Inferior parietal cortex (tissue), 1 donor: ENCODE data around the gene LCN12.

Source experiments
- DNase-seq: peaks from one replicate; pipeline ENCODE4 v3.0.0-alpha.2; 2016; ENCODE audit errors: extremely low spot score

LCN12 gene

DNA sequence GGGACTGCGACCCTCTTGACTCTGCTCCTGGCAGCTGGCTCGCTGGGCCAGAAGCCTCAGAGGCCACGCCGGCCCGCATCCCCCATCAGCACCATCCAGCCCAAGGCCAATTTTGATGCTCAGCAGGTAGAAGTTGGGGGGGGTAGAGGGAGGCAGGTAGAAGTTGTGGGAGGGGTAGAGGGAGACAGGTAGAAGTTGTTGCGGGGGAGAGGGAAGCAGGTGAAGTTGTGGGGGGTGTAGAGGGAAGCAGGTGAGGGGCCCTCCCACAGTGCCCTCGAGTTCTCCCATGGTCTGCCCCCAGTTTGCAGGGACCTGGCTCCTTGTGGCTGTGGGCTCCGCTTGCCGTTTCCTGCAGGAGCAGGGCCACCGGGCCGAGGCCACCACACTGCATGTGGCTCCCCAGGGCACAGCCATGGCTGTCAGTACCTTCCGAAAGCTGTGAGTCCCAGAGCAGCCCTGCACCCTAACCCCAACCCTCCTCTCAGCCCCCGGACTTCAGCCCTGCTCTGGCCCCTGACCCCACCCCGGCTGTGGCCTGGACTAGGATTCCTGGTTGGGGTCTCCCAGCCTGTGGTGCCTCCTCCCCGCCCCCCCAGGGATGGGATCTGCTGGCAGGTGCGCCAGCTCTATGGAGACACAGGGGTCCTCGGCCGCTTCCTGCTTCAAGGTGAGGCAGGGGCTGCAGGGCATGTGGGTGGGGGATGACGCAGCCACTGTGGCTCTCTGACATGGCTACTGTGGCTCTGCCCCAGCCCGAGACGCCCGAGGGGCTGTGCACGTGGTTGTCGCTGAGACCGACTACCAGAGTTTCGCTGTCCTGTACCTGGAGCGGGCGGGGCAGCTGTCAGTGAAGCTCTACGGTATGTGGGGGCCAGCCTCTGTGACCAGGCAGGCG, 6.5 kb upstream of the LCN12 start:
- no peak for DNase-seq

DNA sequence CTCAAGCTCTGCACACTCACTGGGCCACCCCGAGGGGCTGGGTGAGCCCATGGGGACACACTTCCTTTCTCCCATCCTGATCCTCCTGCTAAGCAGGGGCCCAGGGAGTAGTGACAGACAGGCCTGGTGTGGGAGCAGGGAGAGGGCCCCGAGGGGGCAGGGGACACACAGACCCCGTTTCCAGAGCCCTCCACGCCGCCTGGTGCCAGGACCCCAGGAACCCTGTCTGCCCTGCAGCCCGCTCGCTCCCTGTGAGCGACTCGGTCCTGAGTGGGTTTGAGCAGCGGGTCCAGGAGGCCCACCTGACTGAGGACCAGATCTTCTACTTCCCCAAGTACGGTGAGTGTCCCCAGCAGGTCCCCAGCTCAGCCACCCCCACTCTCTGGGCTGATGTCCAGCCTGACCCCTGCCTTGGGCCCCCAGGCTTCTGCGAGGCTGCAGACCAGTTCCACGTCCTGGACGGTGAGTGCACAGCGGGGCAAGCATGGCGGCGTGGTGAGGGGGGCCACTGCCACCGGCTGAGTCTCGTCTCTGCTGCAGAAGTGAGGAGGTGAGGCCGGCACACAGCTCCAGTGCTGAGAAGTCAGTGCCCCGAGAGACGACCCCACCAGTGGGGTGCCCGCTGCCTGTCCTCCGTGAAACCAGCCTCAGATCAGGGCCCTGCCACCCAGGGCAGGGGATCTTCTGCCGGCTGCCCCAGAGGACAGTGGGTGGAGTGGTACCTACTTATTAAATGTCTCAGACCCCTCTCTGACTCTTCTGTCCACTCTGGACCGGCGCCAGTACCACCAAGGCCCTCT, 5.6 kb upstream of the LCN12 start:
- no peak for DNase-seq

DNA sequence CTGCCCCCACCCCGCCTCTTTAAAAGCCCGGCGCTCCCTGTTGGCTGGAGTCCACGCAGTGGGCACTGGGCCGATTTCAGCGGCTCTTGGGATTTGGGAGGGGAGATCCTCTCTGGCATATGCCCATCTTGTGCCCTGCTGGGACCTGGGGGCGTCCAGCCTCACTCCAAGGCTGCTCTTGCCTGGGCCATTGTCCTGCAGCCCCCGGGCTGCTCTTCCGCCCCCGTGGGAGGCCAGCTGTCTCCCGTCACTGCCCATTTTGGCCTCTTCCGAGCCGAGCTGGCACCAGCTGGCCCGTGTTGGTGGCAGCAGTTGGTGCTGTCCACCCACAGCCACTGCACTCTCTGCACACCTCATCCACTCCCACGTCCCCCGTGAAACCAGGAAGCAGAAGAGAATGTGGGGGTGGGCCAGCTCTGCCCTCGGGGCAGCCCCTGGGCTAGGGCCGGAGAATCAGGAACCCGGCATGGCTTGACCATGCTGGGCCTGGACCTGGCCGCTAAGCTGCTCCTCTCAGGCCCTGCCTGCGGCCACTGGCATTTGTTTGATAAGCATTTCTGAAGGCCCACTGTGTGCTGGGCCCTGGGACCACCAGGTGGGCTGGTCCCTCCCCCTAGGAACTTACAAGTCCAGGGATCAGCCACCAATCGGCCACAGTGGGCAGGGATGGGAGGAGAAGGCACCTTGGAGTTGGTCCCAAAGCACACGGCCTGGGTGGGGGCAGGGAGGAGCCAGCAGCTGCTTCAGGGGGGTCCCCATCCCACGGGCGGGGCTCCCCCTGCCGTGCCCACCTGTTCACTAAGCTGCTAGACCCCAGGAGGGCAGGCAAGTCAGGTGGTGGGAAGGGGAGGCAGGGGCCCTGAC, 4.8 kb upstream of the LCN12 start:
- DNase-seq, result no peak

DNA sequence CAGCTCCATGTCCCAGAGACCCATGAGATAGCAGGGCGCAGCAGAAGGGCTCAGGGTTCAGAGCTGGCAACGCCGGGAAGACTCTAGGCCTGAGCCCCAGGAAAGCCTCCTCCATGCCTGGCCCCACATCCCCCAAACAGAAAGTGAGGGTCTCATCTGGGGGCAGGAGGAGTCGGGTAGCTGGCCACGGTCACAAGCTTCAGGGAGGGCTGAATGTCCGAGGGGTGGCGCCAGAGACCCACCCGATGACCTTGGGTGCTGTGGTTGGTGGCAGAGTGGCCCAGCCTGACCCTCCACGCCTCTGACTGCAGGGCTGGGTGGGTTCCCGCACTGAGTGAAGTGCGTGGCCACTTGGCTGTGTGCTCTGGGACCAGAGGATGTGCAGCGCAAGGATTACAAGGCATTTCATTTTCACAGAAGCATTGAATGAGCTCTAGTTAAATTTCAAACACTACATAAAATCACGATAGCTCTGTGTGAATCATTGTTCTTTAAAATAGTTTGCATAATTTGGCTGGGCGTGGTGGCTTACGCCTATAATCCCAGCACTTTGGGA, 4.0 kb upstream of the LCN12 start:
- peak; percentile 70 for DNase-seq

DNA sequence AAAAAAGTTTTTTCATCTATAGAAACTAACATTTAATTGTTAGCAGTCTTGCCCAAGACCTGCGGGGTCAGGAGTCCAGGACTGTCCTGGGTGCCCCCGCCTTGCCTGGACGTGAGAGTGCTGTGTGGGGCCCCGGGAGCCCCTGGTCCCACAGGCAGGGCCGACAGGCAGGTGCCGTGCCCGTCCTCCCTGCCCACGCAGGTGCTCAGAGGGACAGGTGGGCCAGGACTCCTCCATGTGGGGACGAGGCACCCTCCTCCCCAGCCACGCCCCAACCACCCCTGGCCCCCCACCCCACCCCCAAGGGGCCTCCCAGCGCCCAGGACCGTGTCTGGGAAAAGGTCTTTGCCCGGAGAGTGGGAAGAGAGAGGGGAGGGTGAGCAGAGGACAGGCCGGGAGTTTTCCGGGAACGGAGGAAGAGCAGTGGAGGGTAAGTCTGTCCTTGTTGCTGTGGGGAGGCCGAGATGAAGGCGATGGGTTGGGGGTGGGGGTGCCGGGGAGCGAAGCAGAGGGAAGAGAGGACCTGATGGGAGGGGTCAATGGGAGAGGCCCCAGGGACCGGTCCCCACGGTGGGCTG, 2.7 kb upstream of the LCN12 start:
- no peak for DNase-seq

DNA sequence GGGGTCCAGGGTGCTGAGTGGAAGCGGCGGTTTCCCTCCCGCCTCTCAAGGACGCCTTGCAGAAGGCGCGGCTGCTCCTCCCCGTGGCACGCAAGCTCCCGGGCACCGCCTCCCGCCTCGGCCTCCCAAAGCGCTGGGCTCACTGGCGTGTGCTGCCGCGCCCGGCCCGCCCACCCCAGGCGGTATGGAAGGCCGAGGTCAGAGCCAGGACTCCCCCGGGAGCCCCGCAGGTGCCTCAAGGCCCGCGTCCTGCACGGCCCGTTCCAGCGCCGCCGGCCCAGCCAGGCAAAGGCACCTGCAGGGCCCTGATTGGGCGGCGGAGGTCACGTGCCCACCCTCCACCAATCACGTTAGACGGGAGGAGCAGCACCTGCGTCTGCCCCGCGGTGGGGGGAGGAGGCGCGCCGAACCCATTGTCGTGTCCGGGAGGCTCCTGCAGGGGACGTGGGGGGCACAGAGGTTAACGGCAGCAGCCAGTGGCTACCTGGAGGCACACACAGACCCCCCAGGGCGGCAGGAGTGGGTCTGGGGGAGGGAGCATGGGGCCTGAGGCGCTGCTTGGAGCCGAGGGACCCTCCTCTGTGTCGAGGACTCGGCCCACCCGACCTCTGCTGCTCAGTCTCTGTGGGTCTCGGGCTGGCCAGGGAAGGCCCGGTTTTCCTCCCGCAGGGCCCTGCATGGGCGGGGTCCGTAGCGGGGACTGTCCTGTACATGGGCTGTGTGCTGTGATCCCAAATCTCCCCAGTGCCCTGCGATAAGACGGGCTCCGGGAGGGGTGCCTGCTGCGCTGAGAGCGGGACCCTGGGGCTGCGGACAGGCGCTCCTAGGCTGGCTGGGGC, 2.0 kb upstream of the LCN12 start:
- DNase-seq, result peak; percentile 96

DNA sequence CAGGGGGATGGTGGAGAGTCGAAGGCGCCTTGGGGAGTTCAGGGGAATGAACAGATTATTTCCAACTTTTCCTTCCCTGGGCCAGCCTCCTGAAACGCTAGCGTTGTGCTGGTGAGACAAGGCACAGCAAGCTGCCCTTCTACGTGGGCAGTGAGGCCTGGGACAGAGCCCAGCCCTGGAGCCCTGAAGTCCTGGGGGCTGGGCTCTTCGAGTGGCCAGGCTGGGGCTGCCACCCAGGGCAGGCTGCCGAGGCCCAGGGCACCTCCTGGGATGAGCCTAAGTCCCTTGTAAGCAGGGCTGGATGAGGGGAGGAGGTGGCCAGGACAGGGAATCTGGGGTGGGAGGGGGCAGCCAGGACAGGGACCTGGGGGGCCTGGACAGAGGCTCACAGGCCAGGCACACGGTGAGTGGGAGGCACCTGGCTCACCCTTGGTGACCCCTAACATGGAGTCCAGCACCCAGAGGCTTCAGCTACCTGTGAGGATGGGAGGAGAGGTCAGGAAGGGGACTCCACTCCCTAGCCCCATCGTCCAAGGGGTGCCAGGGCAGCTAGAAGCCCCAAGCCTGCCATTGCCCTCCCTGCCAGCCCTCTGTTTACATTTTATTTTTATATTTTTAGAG, 1.3 kb upstream of the LCN12 start:
- no peak for DNase-seq

DNA sequence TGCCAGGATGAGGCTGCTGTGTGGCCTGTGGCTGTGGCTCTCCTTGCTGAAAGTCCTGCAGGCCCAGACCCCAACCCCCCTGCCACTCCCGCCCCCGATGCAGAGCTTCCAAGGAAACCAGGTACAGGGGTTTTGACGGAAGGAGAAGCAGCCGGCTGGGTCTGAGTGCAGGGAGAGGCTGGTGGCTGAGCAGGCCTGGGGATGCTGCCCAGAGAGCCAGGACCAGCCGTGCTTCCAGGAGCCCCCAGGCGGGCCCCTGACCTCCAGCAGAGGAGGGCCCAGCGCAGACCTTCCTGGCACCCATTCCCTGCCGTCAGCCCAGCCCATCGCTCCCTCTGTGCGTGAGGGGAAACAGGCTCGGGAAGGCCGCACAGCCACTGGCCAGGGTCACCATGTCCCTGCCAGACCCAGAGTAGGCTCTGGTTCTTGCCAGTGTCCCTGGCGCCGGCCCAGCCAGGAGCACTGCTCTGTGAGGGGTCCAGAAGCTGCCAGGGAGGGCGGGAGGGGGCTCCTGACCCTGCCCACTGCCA, 313 bp downstream of the LCN12 start:
- DNase-seq, result no peak

DNA sequence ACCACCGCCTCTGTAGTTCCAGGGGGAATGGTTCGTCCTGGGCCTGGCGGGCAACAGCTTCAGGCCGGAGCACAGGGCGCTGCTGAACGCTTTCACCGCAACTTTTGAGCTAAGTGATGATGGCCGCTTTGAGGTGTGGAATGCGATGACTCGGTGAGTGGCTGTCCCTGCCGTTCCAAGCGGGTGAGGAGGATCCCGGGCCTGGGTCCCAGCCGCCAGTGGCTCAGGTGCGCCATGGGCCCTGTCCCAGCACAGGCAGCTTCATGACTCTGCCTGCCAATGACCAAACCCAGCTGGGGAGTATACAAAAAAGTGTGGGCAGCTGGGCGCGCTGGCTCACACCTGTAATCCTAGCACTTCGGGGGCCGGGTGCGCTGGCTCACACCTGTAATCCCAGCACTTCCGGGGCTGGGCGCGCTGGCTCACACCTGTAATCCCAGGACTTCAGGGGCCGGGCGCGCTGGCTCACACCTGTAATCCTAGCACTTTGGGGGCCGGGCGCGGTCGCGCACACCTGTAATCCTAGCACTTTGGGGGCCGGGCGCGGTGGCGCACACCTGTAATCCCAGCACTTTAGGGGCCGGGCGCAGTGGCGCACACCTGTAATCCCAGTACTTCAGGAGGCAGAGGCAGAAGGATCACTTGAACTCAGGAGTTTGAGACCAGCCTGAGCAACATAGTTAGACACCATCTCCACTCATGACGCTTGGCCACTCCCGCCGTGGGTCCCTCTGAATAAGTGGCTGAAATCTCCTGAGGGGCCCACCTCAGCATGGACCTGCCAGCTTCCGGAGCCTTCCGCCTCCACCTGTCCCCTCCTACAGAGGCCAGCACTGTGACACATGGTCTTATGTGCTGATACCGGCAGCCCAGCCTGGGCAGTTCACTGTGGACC, 1.1 kb downstream of the LCN12 start:
- no peak for DNase-seq

DNA sequence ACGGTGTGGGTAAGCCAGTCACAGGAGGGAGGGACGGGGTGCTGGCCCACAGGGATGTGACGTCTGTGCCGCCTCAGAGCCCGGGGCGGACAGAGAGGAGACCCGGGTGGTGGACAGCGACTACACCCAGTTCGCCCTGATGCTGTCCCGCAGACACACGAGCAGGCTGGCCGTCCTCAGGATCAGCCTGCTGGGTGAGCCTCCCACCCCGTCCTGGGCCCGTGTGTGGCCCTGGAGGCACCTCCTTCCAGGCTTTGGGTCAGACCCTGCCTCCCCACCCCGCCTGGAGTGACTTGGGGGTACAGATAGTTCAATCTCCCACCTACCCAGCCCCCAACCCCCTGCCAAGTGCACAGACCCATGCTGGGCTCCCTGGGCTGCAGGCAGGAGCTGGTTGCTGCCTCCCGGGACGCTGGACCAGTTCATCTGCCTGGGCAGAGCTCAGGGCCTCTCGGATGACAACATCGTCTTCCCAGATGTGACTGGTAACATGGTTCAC, 1.7 kb downstream of the LCN12 start:
- DNase-seq, result no peak

DNA sequence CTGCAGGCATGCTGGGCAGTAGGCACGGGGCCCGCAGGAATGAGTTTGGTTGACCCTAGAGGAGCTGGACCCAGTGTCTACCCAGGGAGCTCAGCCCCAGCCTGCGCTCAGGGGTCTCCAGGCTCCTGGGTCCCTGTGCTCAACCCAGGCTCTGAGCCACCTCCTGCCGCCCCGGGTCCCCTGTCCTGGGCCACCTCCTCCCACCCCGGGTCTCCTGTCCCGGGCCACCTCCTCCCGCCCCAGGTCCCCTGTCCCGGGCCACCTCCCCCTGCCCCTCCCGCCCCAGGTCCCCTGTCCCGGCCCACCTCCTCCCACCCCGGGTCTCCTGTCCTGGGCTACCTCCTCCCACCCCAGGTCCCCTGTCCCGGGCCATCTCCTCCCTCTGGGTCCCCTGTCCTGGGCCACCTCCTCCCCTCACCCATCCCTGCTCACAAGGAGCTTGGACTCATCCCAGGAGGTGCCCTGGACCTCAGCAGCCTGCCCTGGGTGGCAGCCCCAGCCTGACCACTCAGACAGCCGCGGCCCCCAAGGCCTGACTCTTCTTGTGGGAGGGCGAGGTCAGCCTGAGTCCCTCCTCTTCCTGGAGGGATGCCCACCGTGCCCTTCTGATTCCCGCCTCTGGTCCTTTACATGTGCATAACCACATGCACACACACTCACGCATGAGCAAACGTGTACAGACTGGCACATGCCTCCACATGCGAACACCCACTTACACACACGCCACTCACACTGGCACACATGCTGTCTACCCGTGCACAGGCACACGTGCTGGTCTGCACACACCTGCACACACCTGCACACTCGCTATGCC, 2.4 kb downstream of the LCN12 start:
- DNase-seq, result no peak

DNA sequence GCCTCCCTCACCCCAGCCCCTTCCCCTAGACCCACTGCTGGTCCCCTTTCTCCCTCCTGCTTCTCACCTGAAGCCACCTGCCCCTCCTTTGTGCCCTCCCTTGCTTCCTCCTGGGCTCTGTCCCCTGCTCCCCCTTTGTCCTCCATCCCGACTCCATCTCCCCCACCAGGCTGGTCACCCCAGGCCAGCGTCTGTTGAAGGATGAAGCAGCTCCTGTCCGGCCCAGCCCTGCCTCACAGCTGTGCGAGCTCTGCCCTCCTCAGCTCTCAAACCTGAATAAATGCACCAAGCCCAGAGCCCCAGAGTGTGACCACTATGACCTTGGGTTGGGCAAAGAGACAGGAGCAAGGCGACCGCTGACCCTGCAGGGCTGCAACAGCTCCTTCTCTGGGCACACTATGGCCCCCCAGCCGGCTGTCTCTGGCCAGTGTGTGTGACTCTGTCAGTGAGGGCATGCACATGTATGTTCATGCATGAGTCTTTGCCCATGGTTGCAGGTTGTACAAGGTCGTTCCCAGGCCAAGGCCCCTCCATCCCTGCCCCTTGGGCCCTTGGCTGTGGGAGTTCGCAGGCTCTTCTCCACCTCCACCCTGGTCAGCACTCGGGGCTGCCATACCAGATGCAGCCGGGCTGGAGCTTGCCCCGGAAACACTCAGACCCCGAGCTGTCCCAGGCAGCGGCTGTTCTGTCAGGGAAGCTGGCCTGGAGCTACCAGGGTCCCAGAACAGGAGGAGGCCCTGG, 3.3 kb downstream of the LCN12 start:
- DNase-seq, result no peak

DNA sequence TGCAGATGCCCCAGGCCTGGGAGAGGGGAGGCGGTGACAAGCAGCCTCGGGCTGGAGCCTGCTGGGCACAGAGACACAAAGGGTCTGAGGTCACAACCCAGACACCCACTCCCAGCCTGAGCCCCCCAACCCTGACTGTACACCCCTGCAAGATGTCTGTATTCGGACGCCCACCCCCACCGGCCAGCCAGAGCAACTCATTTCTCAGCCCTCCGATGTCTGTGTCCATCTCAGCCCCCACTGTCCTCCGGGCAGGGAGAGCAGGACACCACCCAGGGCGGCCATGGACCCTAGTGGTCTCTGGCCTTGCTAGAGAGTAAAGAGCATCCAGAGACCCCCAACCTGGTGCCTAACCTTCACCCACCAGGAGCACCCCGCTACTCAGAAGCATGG, 3.9 kb downstream of the LCN12 start:
- no peak for DNase-seq

DNA sequence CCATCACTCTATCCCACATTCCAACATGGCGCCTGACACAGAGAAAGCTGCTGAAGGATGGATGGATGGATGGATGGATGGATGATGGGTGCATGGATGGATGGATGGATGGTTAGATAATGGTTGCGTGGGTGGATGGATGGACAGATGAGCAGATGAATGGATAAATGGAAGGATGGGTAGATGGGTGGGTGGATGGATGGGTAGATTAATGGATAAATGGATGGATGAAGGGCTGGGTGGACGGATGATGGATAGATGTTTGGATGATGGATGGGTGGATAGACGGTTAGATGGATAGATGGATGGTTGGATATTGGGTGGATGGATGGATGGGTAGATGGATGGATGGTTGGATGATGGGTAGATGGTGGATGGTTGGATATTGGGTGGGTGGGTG, 4.5 kb downstream of the LCN12 start:
- no peak for DNase-seq

DNA sequence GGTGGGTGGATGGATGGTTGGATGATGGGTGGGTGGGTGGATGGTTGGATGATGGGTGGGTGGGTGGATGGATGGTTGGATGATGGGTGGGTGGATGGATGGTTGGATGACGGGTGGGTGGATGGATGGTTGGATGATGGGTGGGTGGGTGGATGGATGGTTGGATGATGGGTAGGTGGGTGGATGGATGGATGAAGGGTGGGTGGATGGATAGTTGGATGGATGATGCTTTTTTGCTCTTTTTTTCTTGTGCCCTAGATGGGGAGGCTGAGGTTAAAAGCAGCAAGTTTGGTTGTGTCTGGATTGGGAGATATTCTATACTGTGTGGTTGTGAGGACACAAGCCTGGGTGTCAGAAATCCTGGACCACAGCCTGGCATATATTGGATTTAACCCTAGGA, 5.4 kb downstream of the LCN12 start:
- no peak for DNase-seq

DNA sequence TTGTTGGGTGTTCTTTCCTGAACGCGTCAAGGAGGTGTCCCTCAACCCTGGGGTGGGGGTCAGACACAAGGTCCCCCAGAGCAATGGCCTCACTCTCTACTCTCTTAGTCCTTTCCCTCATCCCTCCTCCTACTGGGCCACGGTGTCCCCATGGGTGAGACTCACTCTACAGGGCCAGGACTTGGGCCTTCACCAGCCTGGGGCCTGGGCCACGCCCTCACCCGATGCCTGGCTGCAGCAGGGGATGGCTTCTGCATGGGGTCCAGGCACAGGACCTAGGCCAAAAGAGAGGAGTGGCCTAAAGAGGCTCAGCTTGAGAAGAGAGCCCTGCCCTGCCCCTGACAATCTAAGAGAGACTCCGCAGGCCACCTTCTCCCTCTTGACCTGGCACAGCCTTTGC, 5.8 kb downstream of the LCN12 start:
- no peak for DNase-seq

DNA sequence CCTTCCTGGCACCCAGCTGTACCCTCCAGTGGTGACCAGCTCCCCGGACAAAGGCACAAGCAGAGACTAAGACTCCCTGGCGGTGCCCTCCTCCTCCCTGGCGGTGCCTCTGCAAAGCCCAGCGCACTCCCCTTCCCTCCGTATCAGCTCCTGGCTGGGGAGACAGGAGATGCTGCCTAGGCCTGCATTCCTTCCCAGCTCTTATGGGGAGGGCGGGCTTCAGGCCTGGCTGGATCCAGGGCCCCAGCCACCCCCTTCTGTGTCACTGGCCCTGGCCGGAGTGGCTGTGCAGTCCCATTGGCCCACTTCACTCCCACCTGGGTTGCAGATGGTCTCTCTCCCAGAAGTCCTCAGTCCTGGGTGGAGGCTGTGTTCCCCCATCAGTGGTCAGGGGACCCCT, 6.4 kb downstream of the LCN12 start:
- no peak for DNase-seq
